HG03342 (cell line): ENCODE results near the gene PRSS2.
A peak's percentile ranks its signal among the peaks of the same experiment; 100 is the strongest.
"Not testable (repeated sequence)": the region's sequence is repeated elsewhere in the genome, so short reads cannot be mapped to it uniquely, and the experiment has no call there.

Source experiments
- ATAC-seq: cut with Tn5 transposase; IDR thresholded peaks from one replicate; pipeline ENCODE4 v1.9.1; 2021; ENCODE audit warnings: mild to moderate bottlenecking, moderate library complexity; ENCODE audit not compliant: unreplicated experiment

PRSS2 gene

GRCh38 chr7:142758312-142758711 is 12.5 kb upstream of the PRSS2 start:
- ATAC-seq: not testable (repeated sequence)

- no peak for ATAC-seq
These were observed 11.3 kb upstream of the PRSS2 start for GRCh38 chr7:142759433-142759832.

- no peak for ATAC-seq
These were observed 10.6 kb upstream of the PRSS2 start for GRCh38 chr7:142760071-142760642.

DNA sequence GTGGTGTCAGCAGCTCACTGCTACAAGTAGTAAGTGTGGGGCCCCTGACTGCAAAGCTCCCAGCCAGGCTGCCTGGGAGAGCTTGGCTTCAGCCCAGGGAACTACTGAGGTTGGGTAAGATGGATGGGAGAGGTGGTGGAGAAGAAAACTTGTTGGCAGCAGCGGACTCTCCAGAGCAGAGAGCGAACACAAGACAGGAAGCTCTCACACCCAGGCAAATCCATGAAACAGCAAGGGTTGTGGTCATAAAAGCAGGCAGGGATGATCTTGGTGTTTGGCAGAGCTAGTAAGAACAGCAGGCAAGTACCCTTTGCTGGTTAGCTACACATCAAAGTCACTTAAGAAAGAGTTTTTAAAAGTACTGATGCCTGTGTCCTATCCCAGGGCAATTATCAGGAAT is 9.2 kb upstream of the PRSS2 start:
- not testable (repeated sequence) for ATAC-seq

GRCh38 chr7:142762104-142762503 is 8.7 kb upstream of the PRSS2 start:
- ATAC-seq: no peak

DNA sequence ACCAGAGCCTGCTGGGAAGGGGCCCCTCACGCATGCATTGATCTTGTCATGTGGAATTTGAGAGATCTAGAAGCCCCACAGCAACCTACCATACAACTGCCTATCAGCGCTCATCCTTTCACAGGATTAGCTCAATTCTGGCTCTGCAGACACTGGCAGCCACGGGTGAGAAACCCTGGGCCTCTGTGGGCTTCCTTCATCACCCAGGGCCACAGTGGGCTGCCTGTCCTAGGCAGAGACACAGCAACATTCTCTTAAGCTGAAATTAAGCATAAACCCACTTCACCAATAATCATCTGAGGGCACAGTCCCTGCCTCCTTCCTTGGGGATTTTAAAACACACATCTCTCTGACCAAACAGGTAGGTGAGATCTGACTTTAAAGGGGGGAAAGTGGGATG is 3.3 kb upstream of the PRSS2 start:
- no peak for ATAC-seq

GRCh38 chr7:142767861-142768260 is 2.9 kb upstream of the PRSS2 start:
- ATAC-seq: no peak

DNA sequence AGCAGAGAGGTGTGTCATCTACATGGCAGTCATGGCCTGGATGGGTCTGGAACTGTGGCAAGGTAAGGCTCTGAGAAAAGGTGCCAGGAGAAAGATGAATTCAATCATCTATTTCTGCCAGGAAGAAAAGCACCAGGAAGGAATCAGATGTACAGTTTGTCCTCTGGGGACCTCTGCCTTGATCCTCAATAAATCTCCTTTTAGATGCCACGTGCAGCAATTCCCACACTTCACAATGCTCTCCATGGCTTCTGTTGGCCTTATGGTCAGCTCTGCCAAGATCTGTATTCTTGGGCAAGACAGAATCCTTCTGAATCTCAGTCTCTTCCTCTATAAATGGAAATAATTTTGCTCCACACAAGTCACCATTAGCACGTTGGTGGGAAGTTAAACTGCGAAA is 1.9 kb upstream of the PRSS2 start:
- ATAC-seq: not testable (repeated sequence)

DNA sequence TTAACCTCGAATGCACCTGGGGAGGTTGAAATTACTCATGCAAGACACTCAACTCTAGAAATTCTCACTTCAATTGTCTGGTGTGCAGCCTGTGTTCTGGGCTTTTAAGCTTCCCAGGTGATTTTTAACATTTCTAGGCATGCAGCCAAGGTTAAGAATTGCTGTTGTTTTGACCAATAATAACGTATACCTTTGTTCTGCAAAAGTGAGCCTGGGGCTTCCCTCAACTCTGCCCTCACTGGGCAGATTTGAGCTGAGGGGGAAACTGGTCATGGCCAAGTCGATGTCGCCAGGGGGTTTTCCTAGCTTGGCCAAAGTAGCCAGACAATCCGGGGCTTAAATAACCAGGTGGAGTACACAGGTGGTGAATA is 568 bp downstream of the PRSS2 start:
- peak; percentile 80 for ATAC-seq

DNA sequence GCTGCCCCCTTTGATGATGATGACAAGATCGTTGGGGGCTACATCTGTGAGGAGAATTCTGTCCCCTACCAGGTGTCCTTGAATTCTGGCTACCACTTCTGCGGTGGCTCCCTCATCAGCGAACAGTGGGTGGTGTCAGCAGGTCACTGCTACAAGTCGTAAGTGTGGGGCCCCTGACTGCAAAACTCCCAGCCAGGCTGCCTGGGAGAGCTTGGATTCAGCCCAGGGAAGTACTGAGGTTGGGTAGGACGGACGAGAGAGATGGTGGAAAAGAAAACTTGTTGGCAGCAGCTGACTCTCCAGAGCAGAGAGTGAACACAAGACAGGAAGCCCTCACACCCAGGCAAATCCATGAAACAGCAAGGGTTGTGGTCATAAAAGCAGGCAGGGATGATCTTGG is 1.3 kb downstream of the PRSS2 start:
- ATAC-seq: no peak

DNA sequence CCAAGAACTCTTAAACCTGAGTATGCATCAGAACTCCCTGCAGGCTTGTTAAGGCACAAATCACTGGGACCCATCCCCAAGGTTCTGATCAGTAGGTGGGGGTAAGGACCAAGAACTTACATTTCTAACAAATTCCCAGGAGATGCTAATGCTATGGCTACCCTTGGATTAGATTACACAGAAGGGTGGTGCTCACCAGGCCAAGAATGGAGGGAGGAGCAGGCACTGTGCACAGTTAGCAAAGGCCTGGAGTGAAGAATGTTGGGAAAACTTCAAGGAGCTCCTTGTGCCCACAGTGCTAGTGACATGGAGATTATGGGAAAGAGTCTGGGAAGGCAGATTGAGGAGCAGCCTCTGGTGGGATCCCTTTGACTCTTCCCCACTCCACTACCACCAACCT is 1.9 kb downstream of the PRSS2 start:
- no peak for ATAC-seq

GRCh38 chr7:142773230-142773629 is 2.5 kb downstream of the PRSS2 start:
- ATAC-seq: no peak

DNA sequence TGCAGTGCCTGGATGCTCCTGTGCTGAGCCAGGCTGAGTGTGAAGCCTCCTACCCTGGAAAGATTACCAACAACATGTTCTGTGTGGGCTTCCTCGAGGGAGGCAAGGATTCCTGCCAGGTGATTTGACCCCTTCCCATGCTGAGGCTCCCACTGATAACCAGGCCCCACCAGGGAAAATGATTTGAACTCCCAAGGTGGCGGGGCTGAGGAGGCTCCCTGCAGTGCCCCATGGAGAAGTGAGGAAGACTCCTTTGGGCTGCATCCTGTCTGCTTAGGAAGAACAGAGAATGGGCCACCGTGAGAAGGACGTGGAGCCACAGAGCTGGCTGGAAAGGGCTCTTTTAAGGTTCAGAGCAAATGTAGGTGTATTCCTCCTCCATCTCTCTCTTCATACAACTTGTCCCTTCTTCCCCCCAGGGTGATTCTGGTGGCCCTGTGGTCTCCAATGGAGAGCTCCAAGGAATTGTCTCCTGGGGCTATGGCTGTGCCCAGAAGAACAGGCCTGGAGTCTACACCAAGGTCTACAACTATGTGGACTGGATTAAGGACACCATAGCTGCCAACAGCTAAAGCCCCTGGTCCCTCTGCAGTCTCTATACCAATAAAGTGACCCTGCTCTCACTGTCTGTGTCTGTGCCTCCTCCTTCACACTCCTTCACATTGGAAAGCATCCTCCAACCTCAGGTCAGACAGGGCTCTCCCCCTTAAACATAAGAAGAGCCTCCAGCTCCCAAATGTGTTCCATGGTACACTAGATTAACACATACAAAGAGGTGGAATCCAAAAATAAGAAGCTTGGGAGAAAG is 3.4 kb downstream of the PRSS2 start:
- ATAC-seq: no peak

GRCh38 chr7:142774826-142775225 is 4.1 kb downstream of the PRSS2 start:
- no peak for ATAC-seq

- ATAC-seq: not testable (repeated sequence)
These were observed 4.8 kb downstream of the PRSS2 start for GRCh38 chr7:142775351-142776115.

GRCh38 chr7:142776206-142776844 is 5.6 kb downstream of the PRSS2 start:
- ATAC-seq: no peak

DNA sequence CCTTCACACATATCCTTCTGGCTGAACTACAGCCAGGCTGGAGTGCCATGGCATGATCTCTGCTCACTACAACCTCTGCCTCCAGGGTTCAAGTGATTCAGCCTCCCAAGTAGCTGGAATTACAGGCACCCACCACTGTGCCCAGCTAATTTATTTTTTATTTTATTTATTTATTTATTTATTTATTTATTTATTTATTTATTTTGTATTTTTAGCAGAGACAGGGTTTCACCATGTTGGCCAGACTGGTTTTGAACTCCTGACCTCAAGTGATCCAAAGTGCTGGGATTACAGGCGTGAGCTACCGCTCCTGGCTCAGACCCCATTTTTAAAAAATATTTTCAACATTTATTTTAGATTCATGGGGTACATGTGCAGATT is 6.1 kb downstream of the PRSS2 start:
- not testable (repeated sequence) for ATAC-seq

DNA sequence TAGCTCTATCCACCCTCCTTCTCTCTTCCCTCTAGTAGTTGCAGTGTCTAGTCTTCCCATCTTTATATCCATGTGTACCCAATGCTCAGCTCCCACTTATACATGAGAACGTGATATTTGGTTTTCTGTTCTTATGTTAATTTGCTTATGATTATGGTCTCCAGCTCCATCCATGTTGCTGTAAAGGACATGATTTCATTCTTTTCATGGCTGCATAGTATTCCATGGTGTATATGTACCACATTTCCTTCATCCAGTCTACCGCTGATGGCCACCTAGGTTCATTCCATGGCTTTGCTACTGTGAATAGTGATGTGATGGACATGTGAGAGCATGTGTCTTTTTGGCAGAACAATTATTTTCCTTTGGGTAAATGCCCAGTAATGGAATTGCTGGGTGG is 6.5 kb downstream of the PRSS2 start:
- no peak for ATAC-seq

- peak; percentile 92 for ATAC-seq
These were observed 12.4 kb downstream of the PRSS2 start for GRCh38 chr7:142782922-142783900.

GRCh38 chr7:142784096-142784495 is 13.3 kb downstream of the PRSS2 start:
- ATAC-seq: no peak
